K562 (cell line): ENCODE results near the gene LMOD1. TPM values are rescaled to one million over a fixed set of nuclear protein-coding genes. Genes with fewer than 3 reads are reported as not detected.
A peak's percentile ranks its signal among the peaks of the same experiment; 100 is the strongest.

ENCODE experiments used
- ASH1L ChIP-seq: fragments of 450-650 bp; IDR thresholded peaks from 2 replicates; pipeline ENCODE4 v1.6.1; 2018; ENCODE audit warnings: borderline replicate concordance, mild to moderate bottlenecking, low read depth; ENCODE audit not compliant: partially characterized antibody
- ATF7 ChIP-seq: fragments of 450-650 bp; IDR thresholded peaks from 2 replicates; pipeline ENCODE4 v1.7.1; 2014; ENCODE audit warnings: mild to moderate bottlenecking, moderate library complexity
- HDAC2 ChIP-seq: fragments of 450-650 bp; IDR thresholded peaks from 2 replicates; pipeline ENCODE4 v1.6.1; 2016; ENCODE audit warnings: mild to moderate bottlenecking
- KDM1A ChIP-seq, 2 experiments: fragments of 450-650 bp; IDR thresholded peaks; 2 replicates each; pipeline ENCODE4 v1.6.1; 2016; ENCODE audit warnings: mild to moderate bottlenecking in 2 of 2
- NFATC3 ChIP-seq: fragments of 450-650 bp; IDR thresholded peaks from 2 replicates; pipeline ENCODE4 v1.6.1; 2017; ENCODE audit warnings: mild to moderate bottlenecking
- POLR2AphosphoS5 ChIP-seq: IDR thresholded peaks from 2 replicates; pipeline ENCODE4 v1.6.1; 2011; ENCODE audit warnings: mild to moderate bottlenecking, low read depth, low read length, moderate library complexity; ENCODE audit not compliant: control insufficient read depth, insufficient read depth
- PRPF4 ChIP-seq: fragments of 200-400 bp; formaldehyde crosslinking; IDR thresholded peaks from one replicate; pipeline ENCODE4 v1.6.1; 2017; ENCODE audit warnings: low read length, low read depth, mild to moderate bottlenecking; ENCODE audit not compliant: insufficient read depth, poor library complexity, severe bottlenecking
- SIRT6 ChIP-seq: IDR thresholded peaks from one replicate; pipeline ENCODE4 v1.6.1; 2012; ENCODE audit warnings: low read depth, mild to moderate bottlenecking, control low read depth, inconsistent platforms, low read length, moderate library complexity
- TCF7 ChIP-seq: sonication (generic); IDR thresholded peaks from 2 replicates; pipeline ENCODE4 v1.6.1; 2016; ENCODE audit warnings: antibody characterized with exemption, borderline replicate concordance
- ZNF507 ChIP-seq: conservative IDR thresholded peaks from 2 replicates; pipeline ENCODE4 v1.6.1; 2017; ENCODE audit warnings: missing genetic modification characterization, missing compliant biosample characterization
- ZNF668 ChIP-seq: fragments of 250-450 bp; sonication (Bioruptor Pico); IDR thresholded peaks from 2 replicates; pipeline ENCODE4 v1.8.0; 2022; ENCODE audit warnings: mild to moderate bottlenecking, inconsistent platforms
- polyA plus RNA-seq, 8 experiments: library from polyadenylated mRNA; depleted of rRNA in 4 of 8; stranded (reverse) in 5 of 8; unstranded in 3 of 8; fragments of >200 nt; fragmentation: Nextera tagmentation in 2 of 8; fragmentation: Illumina TruSeq in 1 of 8; extraction: Ambion mirVana in 2 of 8; extraction: Trizol in 1 of 8; gene quantifications; 2 replicates each; pipeline versions ENCODE4 v1.2.1 to v1.2.3, GENCODE V29; 2011 to 2014; ENCODE audit warnings: inconsistent platforms in 1 of 8, missing spikeins in 1 of 8
- total RNA-seq, 7 experiments: library from RNA; depleted of rRNA in 6 of 7; stranded (reverse); fragments of >200 nt in 6 of 7; fragmentation: Illumina TruSeq in 2 of 7; extraction: Trizol in 2 of 7; gene quantifications; 2 replicates each; pipeline versions ENCODE4 v1.2.1 to v1.2.3, GENCODE V29; 2011 to 2021; ENCODE audit warnings: low replicate concordance in 1 of 7
- TF ChIP-seq, protein P1 (sequence below), 2 experiments: fragments of 200-800 bp in 1 of 2; sonication (Bioruptor generic) in 1 of 2; sonication (generic) in 1 of 2; formaldehyde crosslinking in 1 of 2; IDR thresholded peaks in 1 of 2; conservative IDR thresholded peaks in 1 of 2; 2 replicates each; pipeline versions ENCODE4 v1.5.0 to v1.6.1; 2016 to 2020; ENCODE audit warnings: missing compliant biosample characterization in 1 of 2, missing genetic modification characterization in 1 of 2, missing genetic modification reagents in 1 of 2
- TF ChIP-seq, protein P2 (sequence below): IDR thresholded peaks from 3 replicates; pipeline ENCODE4 v1.6.1; 2011; ENCODE audit warnings: borderline replicate concordance, mild to moderate bottlenecking, moderate library complexity; ENCODE audit not compliant: insufficient read length; ENCODE audit errors: extremely low read depth
- TF ChIP-seq, protein P3 (sequence below): sonication (generic); formaldehyde crosslinking; IDR thresholded peaks from 2 replicates; pipeline ENCODE4 v1.8.0; 2022; ENCODE audit warnings: missing genetic modification reagents, mild to moderate bottlenecking, moderate library complexity, borderline replicate concordance
- TF ChIP-seq, protein P4 (sequence below): sonication (generic); formaldehyde crosslinking; IDR thresholded peaks from 2 replicates; pipeline ENCODE4 v1.8.0; 2022; ENCODE audit warnings: mild to moderate bottlenecking, missing genetic modification reagents, borderline replicate concordance
- TF ChIP-seq, protein P5 (sequence below), 2 experiments: fragments of 450-650 bp; IDR thresholded peaks; 2 replicates each; pipeline ENCODE4 v1.6.1; 2016

Gene LMOD1
- total and polyA plus RNA-seq, 9 of the 15 experiments (the other 6 are each of a cell fraction or from before 2014, with no cell fraction given): 0.03 to 0.54 (median 0.38) TPM; not detected in 1

DNA sequence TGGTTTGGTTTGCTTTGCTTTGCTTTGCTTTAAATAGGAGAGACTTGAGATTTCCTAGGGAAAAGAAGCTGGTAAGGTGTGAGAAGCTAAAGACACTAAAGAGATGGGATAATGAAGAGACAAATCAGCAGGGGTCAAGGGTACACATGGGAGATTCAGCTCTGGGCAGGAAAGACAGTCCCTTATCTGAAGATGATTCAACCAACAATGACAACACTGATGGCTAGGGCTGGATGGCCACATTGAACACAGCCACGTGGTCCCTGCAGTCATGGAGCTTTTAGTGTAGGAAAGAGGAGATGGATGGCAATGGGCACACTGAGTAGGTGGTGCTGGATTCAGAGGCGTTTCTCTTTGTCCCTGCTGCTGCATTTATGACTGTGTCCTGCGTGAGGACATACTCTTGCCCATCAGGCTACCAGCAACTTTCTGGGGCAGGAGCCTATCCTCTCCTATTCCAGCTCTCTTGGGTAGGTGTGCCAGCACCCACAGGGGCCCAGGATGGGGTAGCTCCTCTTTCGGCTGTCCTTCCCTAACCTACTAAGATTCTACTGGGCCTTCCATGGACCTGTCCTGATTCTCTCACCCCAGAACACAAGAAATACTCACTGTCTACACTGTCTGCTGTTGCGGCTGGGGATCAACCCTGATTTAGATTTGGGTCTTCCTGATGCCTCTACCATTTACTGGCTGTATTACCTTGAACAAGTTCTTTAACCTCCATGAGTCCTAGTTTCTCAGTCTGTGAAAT lies 59.1 kb downstream of the LMOD1 start (continued):
- no peak for TF ChIP-seq ASH1L
- no peak for TF ChIP-seq POLR2AphosphoS5
- no peak for TF ChIP-seq ATF7
- no peak for TF ChIP-seq NFATC3
- no peak for TF ChIP-seq HDAC2
- TF ChIP-seq, protein P1, sequence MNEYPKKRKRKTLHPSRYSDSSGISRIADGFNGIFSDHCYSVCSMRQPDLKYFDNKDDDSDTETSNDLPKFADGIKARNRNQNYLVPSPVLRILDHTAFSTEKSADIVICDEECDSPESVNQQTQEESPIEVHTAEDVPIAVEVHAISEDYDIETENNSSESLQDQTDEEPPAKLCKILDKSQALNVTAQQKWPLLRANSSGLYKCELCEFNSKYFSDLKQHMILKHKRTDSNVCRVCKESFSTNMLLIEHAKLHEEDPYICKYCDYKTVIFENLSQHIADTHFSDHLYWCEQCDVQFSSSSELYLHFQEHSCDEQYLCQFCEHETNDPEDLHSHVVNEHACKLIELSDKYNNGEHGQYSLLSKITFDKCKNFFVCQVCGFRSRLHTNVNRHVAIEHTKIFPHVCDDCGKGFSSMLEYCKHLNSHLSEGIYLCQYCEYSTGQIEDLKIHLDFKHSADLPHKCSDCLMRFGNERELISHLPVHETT (CRISPR knock-in tag; conservative IDR thresholded peaks at IDR 0.05 in 1 of 2, IDR thresholded peaks at IDR 0.05 in 1 of 2): peak in 1 of 2 experiments; percentile 41; a peak in 1 of 4 replicates
- TF ChIP-seq, protein P2, sequence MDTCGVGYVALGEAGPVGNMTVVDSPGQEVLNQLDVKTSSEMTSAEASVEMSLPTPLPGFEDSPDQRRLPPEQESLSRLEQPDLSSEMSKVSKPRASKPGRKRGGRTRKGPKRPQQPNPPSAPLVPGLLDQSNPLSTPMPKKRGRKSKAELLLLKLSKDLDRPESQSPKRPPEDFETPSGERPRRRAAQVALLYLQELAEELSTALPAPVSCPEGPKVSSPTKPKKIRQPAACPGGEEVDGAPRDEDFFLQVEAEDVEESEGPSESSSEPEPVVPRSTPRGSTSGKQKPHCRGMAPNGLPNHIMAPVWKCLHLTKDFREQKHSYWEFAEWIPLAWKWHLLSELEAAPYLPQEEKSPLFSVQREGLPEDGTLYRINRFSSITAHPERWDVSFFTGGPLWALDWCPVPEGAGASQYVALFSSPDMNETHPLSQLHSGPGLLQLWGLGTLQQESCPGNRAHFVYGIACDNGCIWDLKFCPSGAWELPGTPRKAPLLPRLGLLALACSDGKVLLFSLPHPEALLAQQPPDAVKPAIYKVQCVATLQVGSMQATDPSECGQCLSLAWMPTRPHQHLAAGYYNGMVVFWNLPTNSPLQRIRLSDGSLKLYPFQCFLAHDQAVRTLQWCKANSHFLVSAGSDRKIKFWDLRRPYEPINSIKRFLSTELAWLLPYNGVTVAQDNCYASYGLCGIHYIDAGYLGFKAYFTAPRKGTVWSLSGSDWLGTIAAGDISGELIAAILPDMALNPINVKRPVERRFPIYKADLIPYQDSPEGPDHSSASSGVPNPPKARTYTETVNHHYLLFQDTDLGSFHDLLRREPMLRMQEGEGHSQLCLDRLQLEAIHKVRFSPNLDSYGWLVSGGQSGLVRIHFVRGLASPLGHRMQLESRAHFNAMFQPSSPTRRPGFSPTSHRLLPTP: no peak
- TF ChIP-seq ZNF507 (tag): no peak
- TF ChIP-seq, protein P3, sequence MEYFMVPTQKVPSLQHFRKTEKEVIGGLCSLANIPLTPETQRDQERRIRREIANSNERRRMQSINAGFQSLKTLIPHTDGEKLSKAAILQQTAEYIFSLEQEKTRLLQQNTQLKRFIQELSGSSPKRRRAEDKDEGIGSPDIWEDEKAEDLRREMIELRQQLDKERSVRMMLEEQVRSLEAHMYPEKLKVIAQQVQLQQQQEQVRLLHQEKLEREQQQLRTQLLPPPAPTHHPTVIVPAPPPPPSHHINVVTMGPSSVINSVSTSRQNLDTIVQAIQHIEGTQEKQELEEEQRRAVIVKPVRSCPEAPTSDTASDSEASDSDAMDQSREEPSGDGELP (CRISPR knock-in tag): no peak
- TF ChIP-seq ZNF668 (CRISPR knock-in tag): no peak
- TF ChIP-seq, protein P4, sequence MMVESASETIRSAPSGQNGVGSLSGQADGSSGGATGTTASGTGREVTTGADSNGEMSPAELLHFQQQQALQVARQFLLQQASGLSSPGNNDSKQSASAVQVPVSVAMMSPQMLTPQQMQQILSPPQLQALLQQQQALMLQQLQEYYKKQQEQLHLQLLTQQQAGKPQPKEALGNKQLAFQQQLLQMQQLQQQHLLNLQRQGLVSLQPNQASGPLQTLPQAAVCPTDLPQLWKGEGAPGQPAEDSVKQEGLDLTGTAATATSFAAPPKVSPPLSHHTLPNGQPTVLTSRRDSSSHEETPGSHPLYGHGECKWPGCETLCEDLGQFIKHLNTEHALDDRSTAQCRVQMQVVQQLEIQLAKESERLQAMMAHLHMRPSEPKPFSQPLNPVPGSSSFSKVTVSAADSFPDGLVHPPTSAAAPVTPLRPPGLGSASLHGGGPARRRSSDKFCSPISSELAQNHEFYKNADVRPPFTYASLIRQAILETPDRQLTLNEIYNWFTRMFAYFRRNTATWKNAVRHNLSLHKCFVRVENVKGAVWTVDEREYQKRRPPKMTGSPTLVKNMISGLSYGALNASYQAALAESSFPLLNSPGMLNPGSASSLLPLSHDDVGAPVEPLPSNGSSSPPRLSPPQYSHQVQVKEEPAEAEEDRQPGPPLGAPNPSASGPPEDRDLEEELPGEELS (CRISPR knock-in tag): no peak
- TF ChIP-seq PRPF4: no peak
- no peak for TF ChIP-seq TCF7
- TF ChIP-seq, protein P5, sequence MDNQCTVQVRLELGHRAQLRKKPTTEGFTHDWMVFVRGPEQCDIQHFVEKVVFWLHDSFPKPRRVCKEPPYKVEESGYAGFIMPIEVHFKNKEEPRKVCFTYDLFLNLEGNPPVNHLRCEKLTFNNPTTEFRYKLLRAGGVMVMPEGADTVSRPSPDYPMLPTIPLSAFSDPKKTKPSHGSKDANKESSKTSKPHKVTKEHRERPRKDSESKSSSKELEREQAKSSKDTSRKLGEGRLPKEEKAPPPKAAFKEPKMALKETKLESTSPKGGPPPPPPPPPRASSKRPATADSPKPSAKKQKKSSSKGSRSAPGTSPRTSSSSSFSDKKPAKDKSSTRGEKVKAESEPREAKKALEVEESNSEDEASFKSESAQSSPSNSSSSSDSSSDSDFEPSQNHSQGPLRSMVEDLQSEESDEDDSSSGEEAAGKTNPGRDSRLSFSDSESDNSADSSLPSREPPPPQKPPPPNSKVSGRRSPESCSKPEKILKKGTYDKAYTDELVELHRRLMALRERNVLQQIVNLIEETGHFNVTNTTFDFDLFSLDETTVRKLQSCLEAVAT (IDR thresholded peaks at IDR 0.05): no peak
- TF ChIP-seq SIRT6: no peak
- TF ChIP-seq KDM1A (IDR thresholded peaks at IDR 0.05): peak; percentile 51 to 53; a peak in 2 of 4 replicates
